ENCODE results near the gene SLC9A4. TPM values are rescaled to one million over a fixed set of nuclear protein-coding genes. Genes with fewer than 3 reads are reported as not detected.

SLC9A4 gene
- total and polyA plus RNA-seq, 12 donors: 0.07 TPM; not detected in 11

GRCh38 chr2:102453501-102453900 is 19.5 kb upstream of the SLC9A4 start:
- peaks cover 0 to 12% (median 4%) of the 10 kb centered on the region in 11 donors for H3K9me3 ChIP-seq
- 57 to 60% methylated on average over 4 of the region's 4 CpGs for WGBS, 2 donors
- intact Hi-C loops (cut with DNase I): loop anchor here in 1 of 10 donors (10.0 kb wide), 1 partner anchor 1109 kb away; no protein-coding TSS in a partner anchor
- H3K27ac ChIP-seq: no peak overlapping the region
- TF ChIP-seq CTCF (IDR thresholded peaks at IDR 0.05): no peak
- DNase-seq (no peak), ATAC-seq (no peak)
- no peak overlapping the region for H3K4me3 ChIP-seq
- no peaks in the 10 kb centered on the region for H3K36me3 ChIP-seq
- no peaks in the 10 kb centered on the region for H3K27me3 ChIP-seq
- no peaks in the 10 kb centered on the region for H3K4me1 ChIP-seq

GRCh38 chr2:102455061-102455670 is 17.9 kb upstream of the SLC9A4 start:
- no peaks in the 10 kb centered on the region for H3K27me3 ChIP-seq
- DNase-seq: no peak
- H3K36me3 ChIP-seq: no peaks in the 10 kb centered on the region
- H3K4me3 ChIP-seq: no peak overlapping the region
- peaks cover 0 to 12% (median 4%) of the 10 kb centered on the region in 11 donors for H3K9me3 ChIP-seq
- ATAC-seq: no peak
- 68 to 76% methylated on average over 2 of the region's 2 CpGs for WGBS, 2 donors
- intact Hi-C loops (cut with DNase I): loop anchor here in 1 of 10 donors (10.0 kb wide), 1 partner anchor 1110 kb away; no protein-coding TSS in a partner anchor
- no peak for TF ChIP-seq CTCF (IDR thresholded peaks at IDR 0.05)
- H3K4me1 ChIP-seq: no peaks in the 10 kb centered on the region
- H3K27ac ChIP-seq: no peak overlapping the region

GRCh38 chr2:102460467-102460866 is 12.6 kb upstream of the SLC9A4 start:
- intact Hi-C loops (cut with DNase I): no loop called here
- no peak for TF ChIP-seq CTCF (IDR thresholded peaks at IDR 0.05)
- peaks cover 0 to 8% (median 0%) of the 10 kb centered on the region in 7 donors for H3K27me3 ChIP-seq
- 69 to 87% methylated on average over 1 of the region's 1 CpG for WGBS, 2 donors
- H3K4me3 ChIP-seq: no peak overlapping the region
- DNase-seq (no peak), ATAC-seq (no peak)
- no peak overlapping the region for H3K27ac ChIP-seq
- H3K4me1 ChIP-seq: no peaks in the 10 kb centered on the region
- H3K9me3 ChIP-seq: peaks cover 0 to 10% (median 4%) of the 10 kb centered on the region in 11 donors
- H3K36me3 ChIP-seq: no peaks in the 10 kb centered on the region

- intact Hi-C loops (cut with DNase I): no loop called here
- ATAC-seq: no peak
- Histone ChIP-seq H3K4me1 (no peaks in the 10 kb centered on the region), H3K4me3 (no peak overlapping the region), H3K27me3 (peaks cover 0 to 8% (median 0%) of the 10 kb centered on the region in 7 donors), H3K27ac (no peak overlapping the region), H3K9me3 (peaks cover 0 to 3% (median 0%) of the 10 kb centered on the region in 11 donors), H3K36me3 (no peaks in the 10 kb centered on the region)
- no peak for TF ChIP-seq CTCF (IDR thresholded peaks at IDR 0.05)
- no peak for DNase-seq
- 87 to 89% methylated on average over 6 of the region's 6 CpGs for WGBS, 2 donors
These were observed 11.8 kb upstream of the SLC9A4 start for GRCh38 chr2:102461188-102461587.
